ENCODE results near the gene ZNF74.
"Not testable (repeated sequence)": the region's sequence is repeated elsewhere in the genome, so short reads cannot be mapped to it uniquely, and the experiment has no call there.

The ZNF74 gene

DNA sequence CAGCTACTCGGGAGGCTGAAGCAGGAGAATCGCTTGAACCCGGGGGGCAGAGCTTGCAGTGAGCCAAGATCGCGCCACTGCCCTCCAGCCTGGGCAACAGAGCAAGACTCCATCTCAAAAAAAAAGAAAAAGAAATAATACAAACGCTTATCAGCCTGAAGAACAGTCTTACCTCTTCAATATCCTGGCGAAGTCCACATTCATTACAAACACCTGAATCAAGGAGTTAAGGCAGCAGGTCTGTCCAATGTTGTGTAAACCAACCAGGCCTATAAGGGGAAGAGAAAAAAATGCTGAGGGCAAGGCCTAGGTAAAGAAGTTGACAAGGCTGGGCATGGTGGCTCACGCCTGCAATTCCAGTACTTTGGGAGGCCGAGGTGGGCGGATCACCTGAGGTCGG, 17.0 kb upstream of the ZNF74 start:
- not testable (repeated sequence) for DNase-seq

DNA sequence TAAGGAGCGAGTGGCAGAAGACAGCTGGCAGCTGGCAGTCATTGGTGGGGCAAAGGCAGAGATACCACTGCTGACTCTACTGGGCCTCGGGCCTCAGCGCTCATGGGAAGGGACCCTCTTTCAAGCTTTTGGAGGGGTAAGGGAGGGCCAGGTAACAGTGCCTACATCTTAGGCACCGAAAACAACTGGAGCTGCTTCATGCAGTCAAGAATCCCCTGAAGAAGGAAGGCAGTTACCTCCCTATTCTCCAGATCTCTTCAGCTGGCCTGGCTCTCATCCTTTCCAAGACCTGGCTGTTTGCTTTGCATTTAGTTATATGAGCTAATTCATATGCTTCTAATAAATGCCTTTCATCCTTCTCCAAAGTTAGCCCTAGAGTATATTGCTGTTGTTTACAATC, 15.8 kb upstream of the ZNF74 start:
- DNase-seq = no peak

DNA sequence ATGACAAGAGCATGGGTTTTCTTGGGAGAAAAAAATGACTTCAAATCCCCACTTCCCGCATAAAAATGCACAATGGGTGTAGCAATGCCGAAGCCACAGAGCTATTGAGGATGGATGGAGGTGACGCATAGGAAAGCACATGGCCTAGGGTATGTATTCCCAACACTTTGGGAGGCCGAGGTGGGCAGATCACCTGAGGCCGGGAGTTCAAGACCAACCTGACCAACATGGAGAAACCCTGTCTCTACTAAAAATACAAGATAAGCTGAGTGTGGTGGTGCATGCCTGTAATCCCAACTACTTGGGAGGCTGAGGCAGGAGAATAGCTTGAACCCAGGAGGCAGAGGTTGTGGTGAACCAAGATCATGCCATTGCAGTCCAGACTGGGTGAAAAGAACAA, 15.3 kb upstream of the ZNF74 start:
- DNase-seq = not testable (repeated sequence)

DNA sequence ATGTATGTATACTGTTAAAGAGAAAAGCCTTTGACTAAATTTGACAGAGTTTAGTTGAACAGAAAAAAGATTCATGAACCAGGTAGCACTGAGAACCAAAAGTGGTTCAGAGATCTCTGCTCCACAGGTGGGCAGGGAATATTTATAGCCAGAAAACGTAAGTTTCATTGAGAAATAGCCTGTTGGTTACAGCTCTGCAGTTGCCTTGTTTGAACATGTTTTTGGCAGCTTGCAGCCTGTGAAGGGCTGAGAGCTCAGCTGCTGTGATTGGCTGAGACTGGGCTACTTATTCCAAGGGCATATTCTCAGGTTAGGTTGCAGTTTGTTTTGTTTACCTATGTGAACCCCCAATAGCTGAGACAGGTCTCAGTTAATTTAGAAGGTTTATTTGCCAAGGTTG, 13.5 kb upstream of the ZNF74 start:
- DNase-seq = no peak

DNA sequence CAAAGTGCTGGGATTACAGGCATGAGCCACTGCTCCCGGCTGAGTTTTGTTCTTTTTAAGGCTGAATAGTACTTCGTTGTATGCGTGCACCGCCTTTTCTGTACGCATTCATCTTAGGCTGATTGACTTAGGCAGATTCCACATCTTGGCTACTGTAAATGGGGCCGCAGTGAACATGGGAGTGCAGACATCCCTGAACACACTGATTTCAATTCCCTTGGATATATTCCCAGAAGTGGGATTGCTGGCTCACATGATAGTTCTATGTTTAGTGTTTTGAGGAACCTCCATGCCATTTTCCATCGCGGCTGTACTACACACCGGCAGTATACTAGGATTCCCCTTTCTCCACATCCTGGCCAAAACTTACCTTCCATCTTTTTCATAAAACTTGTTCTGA, 10.4 kb upstream of the ZNF74 start:
- DNase-seq = no peak

DNA sequence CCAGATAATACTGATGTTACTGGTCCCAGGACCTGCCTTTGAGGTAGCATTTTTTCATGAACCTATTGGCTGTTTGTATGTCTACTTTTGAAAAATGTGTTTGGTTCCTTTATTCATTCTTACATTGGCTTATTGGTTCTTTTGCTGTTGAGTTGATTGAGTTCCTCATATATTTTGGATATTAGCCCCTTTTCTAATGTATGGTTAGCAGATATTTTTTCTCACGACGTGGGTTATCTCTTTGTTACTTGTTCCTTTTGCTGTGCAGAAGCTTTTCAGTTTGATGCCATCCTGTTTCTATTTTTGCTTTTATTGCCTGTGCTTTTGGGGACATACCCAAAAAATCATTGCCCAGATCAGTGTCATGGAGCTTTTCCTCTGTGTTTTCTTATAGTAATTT, 9.8 kb upstream of the ZNF74 start:
- DNase-seq = no peak

DNA sequence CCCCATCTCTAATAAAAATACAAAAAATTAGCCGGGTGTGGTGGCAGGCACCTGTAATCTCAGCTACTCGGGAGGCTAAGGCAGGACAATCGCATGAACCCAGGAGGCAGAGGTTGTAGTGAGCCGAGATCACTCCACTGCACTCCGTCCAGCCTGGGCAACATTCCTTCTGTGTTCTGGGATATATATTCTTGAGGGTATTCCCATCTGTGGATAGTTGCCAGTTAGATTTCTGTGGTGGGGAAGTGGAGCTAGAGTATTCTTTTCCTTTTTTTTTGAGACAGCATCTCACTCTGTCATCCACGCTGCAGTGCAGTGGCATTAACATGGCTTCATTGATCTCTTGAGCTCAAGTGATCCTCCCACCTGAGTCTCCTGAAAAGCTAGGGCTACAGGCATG, 9.1 kb upstream of the ZNF74 start:
- DNase-seq = no peak

DNA sequence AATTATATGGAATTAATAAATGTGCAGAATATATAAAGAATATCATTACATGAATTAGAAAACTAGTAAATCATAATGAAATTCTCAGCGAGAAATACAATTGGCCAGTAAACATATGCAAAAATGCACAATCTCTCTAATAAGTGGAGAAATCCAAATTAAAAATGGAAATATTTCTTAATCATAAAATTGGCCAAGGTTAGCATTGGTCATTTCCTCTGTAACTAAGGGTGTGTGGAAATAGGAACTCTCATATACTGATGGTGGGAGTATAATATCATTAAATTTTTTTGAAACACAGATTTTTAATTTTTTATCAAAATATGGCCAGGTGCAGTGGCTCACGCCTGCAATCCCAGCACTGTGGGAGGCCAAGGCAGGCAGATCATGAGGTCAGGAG, 7.6 kb upstream of the ZNF74 start:
- DNase-seq = no peak

DNA sequence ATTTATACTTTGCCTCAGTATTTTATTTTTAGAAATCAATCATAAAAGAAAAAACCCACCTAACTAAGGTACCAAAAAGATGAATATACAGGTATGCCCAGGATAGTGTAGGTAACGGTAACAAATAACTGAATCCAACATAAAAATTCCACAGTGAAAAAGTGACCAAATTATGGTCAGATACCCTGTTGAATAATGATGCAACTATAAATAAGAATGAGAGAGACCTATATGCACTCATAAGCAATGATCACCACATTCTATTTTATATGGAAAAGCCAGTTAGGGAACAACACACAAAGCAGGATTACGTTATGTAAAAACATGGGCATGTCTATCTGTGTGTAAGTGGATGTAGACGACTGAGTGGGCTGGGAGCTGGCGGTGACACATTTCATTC, 7.0 kb upstream of the ZNF74 start:
- no peak for DNase-seq

DNA sequence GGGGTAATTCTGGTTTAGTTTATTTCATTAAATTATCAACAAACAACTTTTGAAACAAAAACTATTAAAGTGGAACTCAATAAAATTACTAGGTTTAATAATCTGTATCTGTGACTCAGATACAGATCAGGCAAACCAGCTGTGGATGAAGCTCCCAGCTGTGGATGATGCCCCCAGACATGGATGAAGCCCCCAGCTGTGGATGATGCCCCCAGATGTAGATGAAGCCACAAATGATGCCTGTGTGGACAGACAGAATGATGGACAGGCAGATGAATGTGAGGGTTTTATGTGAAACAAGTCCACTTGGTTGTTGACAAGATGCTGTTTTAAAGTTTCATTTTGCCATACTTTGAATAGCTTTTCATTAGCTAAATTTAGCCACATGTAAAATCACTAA, 5.8 kb upstream of the ZNF74 start:
- DNase-seq = no peak

DNA sequence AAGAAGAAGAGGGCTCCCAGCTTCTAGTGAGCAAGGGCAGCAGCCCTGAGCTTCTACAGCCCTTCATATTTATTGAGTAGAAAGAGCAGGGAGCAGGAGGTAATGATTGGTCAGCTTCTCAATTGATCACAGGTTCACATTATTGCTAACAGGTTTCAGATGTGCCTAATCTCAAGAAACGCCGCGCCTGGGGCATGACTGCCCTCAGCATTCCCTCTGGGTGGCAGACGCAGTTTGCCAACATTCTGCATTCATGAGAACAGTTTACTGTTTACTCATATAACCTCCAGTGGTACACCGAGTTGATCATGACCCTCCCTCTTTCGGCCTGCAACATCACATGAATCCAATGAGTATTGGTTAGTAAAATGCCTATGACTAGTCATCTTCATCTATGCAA, 4.7 kb upstream of the ZNF74 start:
- no peak for DNase-seq

DNA sequence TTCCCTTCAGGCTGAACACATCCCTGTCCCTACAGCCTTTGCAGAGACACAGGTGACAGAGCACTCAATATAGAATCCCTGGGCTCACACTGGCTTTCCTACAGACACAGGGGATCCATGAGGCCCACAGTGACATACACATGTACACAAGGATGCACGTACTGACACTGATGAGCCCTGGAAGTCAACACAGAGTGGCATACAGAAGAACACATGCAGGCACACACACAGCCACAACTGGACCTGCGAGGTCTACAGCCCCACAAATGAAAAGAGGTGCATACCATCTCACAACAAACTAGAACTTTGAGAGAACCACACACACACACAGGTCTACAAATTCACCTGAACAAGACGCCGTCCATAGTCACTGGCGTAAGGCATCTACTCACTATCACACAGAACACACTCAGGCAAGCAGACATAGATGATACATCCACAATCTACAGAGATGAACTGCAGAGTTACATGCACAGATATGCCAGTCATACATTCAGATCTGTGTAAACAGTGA, 3.5 kb upstream of the ZNF74 start:
- no peak for DNase-seq

DNA sequence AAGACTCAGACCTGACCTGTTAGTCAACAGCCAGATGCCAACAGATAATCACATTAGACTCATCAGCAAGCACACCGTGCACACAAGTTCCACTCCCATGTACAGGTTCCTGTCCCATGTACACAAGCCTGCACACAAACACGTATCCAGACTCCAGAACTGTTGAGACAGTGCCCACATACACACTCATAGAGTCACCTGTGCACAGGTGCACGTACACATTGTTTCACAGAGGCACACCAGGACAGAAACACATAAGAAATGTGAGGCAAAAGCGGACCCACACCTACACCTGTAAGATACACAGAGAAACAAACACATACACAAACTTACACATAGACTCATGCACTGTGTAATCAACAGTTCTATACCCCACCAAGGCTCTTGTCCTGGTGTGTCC, 2.7 kb upstream of the ZNF74 start:
- DNase-seq = no peak

DNA sequence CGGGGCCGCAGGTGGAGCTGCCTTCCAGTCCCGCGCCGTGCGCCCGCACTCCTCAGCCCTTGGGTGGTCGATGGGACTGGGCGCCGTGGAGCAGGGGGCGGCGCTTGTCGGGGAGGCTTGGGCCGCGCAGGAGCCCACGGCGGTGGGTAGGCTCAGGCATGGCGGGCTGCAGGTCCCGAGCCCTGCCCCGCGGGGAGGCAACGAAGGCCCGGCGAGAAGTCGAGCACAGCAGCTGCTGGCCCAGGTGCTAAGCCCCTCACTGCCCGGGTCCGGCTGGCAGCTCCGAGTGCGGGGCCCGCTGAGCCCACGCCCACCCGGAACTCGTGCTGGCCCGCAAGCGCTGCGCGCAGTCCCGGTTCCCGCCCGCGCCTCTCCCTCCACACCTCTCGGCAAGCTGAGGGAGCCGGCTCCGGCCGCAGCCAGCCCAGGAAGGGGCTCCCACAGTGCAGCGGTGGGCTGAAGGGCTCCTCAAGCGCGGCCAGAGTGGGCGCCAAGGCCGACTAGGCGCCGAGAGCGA, 1.5 kb upstream of the ZNF74 start:
- not testable (repeated sequence) for DNase-seq

DNA sequence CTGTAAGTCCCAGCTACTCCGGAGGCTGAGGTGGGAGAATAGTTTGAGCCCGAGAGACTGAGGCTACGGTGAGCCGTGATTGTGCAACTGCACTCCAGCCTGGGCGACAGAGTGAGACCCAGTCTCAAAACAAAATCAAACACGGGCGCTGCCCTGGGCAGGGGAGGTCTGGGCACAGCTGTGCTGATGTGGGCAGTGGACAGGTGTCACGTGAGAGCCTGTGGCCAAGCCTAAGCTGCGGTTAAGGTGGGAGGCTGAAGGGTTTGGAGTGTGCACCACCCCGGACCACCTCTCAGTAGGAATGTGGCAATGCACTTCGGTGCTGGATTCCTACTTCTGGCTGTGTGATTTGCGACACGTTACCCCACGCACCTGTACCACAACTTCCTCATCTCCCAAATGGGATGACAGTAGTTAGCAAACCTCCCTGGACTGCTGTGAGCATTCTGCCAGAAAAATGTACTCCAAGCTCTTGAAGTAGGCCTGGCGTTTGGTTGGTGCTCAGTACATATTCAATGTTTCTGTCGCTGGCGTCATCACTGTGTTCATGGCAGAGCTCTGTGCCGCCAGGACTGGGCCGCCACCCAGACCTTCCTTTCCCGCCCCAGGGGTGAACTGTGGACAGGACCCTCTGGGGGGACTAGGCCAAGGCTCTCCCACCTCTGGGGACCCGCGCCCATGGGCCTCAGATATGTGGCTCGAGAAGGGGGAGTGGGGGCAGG, 807 bp upstream of the ZNF74 start:
- no peak for DNase-seq

DNA sequence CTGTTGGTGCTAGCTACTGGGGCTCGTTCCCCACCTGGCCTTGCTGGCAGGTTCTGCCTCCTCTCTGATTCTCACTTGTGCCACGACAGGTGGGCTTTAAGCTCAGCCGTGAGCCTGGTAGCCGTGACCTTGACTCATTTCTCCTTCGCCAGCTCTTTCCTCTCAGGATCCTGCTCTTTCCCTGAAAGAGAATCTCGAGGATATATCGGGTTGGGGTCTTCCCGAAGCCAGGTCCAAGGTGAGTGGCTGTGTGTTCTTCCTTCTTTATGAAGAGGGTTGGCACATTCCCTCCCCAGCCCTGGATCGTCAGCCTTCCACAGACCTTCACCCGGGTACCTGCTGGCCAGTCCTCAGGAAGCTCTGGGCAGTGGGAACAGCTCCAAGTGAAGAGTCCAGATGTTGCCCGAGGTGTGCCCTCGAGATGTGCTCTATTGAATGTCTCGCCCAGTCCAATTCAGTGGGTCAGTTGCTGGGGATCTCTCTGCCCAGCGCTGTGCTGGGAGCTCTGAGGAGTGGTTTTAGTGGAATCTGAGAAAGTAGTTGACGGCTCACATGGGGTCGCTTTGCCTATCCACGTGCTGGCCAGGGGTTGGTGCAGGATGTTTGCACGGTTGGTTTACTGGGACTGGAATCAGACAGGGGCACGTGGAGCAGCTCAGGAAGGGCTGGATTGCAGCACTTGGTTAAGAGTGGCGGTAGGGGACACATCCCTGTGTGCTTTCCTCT, 1.4 kb downstream of the ZNF74 start:
- DNase-seq = no peak

DNA sequence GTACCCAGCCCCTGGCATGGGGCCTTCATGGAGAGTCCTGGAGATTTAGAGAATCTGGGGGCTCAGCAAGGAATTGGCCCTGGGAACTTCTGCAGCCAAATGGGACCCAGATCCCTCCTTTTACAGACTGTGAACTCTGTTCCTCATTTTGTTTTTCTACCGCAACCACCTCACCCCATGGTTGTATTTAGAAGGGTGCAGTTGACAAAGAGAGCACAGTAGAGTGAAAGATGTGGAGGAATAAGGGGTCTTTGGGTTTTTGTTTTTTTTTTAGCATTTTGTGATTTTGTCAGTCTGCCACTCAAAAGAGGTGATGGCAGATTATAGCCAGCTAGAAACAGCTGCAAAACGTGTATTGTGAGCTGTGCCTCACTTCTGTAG, 1.9 kb downstream of the ZNF74 start:
- no peak for DNase-seq

DNA sequence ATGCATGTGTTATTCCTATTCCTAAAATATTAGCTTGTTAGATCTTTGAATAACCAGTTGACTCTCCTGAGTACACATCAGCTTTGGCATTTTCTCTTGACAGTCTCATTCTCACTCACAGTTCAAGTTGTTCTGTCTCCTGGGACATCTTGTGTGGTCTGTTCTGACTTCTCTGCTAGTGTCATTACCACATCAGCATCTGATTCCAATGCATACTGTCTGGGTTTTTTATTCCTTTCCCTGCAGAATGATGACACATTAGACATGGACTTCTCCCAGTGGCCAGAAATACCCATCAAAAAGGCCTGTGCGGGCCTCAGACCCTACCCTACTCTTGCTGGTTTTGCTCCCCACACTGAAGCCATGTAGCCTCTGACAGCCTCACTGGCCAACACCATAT, 2.7 kb downstream of the ZNF74 start:
- DNase-seq = no peak

DNA sequence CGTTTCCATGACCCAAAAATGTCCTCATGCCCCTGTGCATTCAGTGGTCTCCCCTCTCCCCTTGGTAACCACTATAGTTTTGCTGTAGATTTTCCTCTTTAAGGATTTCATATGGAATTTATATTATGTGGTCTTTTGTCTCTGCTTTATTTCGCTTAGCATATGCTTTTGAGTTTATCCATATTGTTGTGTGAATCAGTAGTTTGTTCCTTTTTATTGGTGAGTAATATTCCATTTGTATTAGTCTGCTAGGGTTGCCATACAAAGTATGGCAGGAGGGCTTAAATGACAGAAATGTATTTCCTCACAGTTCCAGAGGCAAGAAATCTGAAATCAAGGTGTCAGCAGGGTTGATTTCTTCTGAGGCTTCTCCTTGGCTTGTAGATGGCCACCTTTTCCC, 3.5 kb downstream of the ZNF74 start:
- DNase-seq = no peak

DNA sequence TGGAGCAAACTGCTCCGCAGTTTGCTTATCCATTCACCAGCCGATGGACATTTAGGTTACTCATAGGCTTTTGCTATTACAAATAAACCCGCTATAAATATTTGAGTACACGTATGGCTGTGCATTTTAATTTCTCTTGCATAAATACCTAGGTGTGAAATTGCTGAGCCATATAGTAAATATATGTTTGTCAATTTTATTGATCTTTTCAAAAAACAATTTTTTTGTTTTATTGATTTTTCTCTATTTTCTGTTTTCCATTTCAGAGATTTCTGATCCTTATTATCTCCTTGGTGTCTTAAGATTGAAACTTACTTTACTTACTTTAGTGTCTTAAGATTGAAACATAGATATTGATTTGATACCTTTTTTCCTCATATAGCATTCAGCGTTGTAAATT, 4.5 kb downstream of the ZNF74 start:
- no peak for DNase-seq

DNA sequence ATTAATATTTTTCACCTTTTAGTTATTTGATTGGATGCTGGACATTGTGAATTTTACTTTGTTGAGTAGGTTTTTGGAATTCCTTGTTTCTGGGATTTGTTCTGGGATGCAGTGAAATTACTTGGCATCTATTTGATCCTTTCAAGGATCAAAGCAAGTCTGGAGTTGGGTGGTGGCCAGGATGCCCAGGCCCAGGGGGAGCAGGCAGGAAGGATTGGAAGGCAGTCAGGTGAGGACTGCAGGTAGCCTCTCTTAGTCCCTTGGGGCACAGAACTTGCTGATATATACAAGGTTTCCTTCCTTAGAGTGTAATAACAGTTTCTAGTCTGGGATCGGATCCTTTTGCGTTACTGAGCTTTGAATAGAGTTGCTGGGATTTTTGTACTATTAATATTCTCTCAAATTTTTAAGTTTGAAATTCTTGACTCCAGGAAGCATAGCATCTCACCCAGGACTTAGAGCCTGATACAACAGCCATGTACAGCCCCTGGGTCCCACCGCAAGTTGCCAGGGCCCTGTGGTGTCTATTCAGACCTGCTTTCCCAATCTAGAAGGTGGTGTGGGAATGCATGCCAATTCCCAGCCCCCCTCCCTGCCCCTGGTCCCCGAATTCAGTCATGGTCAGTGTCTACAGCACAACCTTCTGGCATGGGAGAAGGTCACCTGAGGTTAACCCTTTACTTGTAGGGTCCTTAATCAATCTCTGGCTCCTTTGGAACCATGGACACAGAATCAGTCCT, 6.1 kb downstream of the ZNF74 start:
- DNase-seq = no peak

DNA sequence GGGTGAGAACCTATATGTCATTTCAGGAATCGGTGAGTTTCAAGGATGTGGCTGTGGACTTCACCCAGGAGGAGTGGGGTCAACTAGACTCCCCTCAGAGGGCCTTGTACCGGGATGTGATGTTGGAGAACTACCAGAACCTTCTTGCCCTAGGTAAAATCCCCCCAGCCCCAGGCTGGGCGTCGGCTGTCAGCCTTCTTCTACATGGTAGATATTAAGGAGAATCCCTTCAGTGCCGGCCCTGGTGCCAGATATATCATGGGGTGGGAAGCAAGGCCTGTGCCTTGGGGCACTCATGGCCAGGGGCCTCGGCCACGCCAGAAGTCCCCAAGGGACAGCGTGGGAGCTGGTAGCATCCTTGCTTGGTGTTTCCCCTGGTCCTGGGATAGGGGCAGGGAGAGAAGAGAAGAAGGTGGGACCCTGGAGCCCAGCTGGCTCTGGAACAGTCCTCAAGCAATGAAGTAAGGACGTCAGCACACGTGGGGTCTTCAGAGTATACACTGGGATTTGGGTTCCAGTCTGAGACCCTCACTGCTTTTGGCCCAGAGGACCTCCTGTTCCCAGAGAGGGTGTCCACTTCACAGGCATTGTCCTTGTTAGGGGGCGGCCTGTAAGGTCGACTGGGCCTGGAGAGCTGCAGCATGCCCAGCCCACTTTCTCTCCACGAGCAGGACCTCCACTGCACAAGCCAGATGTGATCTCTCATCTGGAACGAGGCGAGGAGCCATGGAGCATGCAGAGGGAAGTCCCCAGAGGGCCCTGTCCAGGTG, 6.8 kb downstream of the ZNF74 start:
- no peak for DNase-seq
